B cell (primary cell): ENCODE measurements around the gene HIPK2. TPM values are rescaled to one million over a fixed set of nuclear protein-coding genes. Genes with fewer than 3 reads are reported as not detected.

ENCODE experiments used
- ATAC-seq: fragments of 200-7000 bp; cut with Tn5 transposase; one replicate; pipeline ENCODE4 v1.10.0; 2021; ENCODE audit warnings: low read depth, mild to moderate bottlenecking, moderate number of reproducible peaks, moderate library complexity
- CTCF ChIA-PET: fragments of 350-600 bp; sonication (Branson Sonifier 250); formaldehyde crosslinking; loops from one replicate; lab custom pipeline; 2021; ENCODE audit warnings: antibody characterized with exemption, inconsistent platforms; lab: Charles Lee
- POLR2A ChIA-PET: fragments of 350-600 bp; sonication (Branson Sonifier 250); formaldehyde crosslinking; loops from one replicate; lab custom pipeline; 2021; ENCODE audit warnings: antibody characterized with exemption; lab: Charles Lee
- DNase-seq: peaks from one replicate; pipeline ENCODE4 v3.0.0; 2013
- H2AFZ ChIP-seq: 2 replicates; pipeline ENCODE4 v1.6.1; 2012; ENCODE audit warnings: mild to moderate bottlenecking, low read depth, low read length; ENCODE audit not compliant: insufficient read depth, poor library complexity, severe bottlenecking
- H3K27ac ChIP-seq, 2 donors: 1 replicate in 1 of 2; 2 replicates in 1 of 2; pipeline ENCODE4 v1.5.1; 2012 to 2013; ENCODE audit warnings: low read length in 2 of 2, mild to moderate bottlenecking in 2 of 2, moderate library complexity in 1 of 2
- H3K27me3 ChIP-seq, 4 experiments: fragments of 200-600 bp in 1 of 4; sonication (generic) in 1 of 4; replicated peaks in 1 of 4; 1 replicate in 2 of 4; 2 replicates in 2 of 4; pipeline versions ENCODE4 v1.6.1 to v1.7.0; 2013 to 2016; ENCODE audit warnings: low read length in 3 of 4, mild to moderate bottlenecking in 2 of 4, mixed read lengths in 1 of 4, moderate library complexity in 1 of 4; ENCODE audit not compliant: insufficient read depth in 4 of 4, control insufficient read depth in 3 of 4; ENCODE audit errors: control extremely low read depth in 1 of 4
- H3K36me3 ChIP-seq, 2 experiments: replicated peaks in 1 of 2; 1 replicate in 1 of 2; 2 replicates in 1 of 2; pipeline versions ENCODE4 v1.6.1 to v1.7.1; 2013; ENCODE audit warnings: low read length in 1 of 2; ENCODE audit not compliant: insufficient read depth in 2 of 2, control insufficient read depth in 1 of 2; ENCODE audit errors: control extremely low read depth in 1 of 2, extremely low read depth in 1 of 2
- H3K4me1 ChIP-seq, 2 donors: fragments of 200-600 bp in 1 of 2; sonication (generic) in 1 of 2; 1 replicate in 1 of 2; 2 replicates in 1 of 2; pipeline versions ENCODE4 v1.5.1 to v1.6.1; 2013 to 2017; ENCODE audit warnings: low read length in 2 of 2; ENCODE audit not compliant: control insufficient read depth in 2 of 2, insufficient read depth in 2 of 2
- H3K4me2 ChIP-seq: replicated peaks from 2 replicates; pipeline ENCODE3; 2012; ENCODE audit warnings: mild to moderate bottlenecking, low read depth, low read length; ENCODE audit not compliant: poor library complexity, severe bottlenecking
- H3K4me3 ChIP-seq, 5 experiments: fragments of 200-600 bp in 1 of 5; sonication (generic) in 1 of 5; 1 replicate in 3 of 5; 2 replicates in 2 of 5; pipeline versions ENCODE4 v1.5.1 to v1.7.0; 2011 to 2016; ENCODE audit warnings: low read length in 4 of 5, mild to moderate bottlenecking in 4 of 5, low read depth in 2 of 5, control low read depth in 1 of 5, moderate library complexity in 1 of 5; ENCODE audit not compliant: insufficient read depth in 1 of 5; ENCODE audit errors: control extremely low read depth in 1 of 5, extremely low read depth in 1 of 5
- H3K79me2 ChIP-seq: fragments of 200-600 bp; sonication (generic); one replicate; pipeline ENCODE4 v1.6.0; 2016; ENCODE audit warnings: low read length; ENCODE audit not compliant: control insufficient read depth, insufficient read depth
- H3K9ac ChIP-seq: fragments of 200-600 bp; sonication (generic); 2 replicates; pipeline ENCODE4 v1.6.1; 2017; ENCODE audit warnings: mild to moderate bottlenecking, low read length, moderate library complexity
- H3K9me3 ChIP-seq, 3 donors: one replicate each; pipeline versions ENCODE4 v1.6.1 to v1.7.1; 2013; ENCODE audit warnings: low read length in 2 of 3; ENCODE audit not compliant: control insufficient read depth in 2 of 3, insufficient read depth in 1 of 3; ENCODE audit errors: control extremely low read depth in 1 of 3
- H4K20me1 ChIP-seq: 2 replicates; pipeline ENCODE4 v1.6.0; 2012; ENCODE audit warnings: mild to moderate bottlenecking, low read length; ENCODE audit not compliant: insufficient read depth, control insufficient read depth, poor library complexity, severe bottlenecking
- H3K27ac Mint-ChIP-seq: one replicate; pipeline ENCODE4 v1.8.0; 2021; ENCODE audit warnings: mixed read lengths
- H3K27me3 Mint-ChIP-seq: one replicate; pipeline ENCODE4 v1.8.0; 2021; ENCODE audit warnings: mixed read lengths
- H3K4me1 Mint-ChIP-seq: one replicate; pipeline ENCODE4 v1.8.0; 2021; ENCODE audit warnings: mixed read lengths
- H3K4me3 Mint-ChIP-seq: one replicate; pipeline ENCODE4 v1.8.0; 2021; ENCODE audit warnings: mixed read lengths
- H3K9me3 Mint-ChIP-seq: one replicate; pipeline ENCODE4 v1.8.0; 2022; ENCODE audit warnings: mixed read lengths; ENCODE audit not compliant: insufficient read depth
- EZH2 ChIP-seq: IDR thresholded peaks from 2 replicates; pipeline ENCODE4 v1.6.1; 2012; ENCODE audit warnings: borderline replicate concordance, low read depth, mild to moderate bottlenecking, moderate library complexity, low read length; ENCODE audit not compliant: insufficient read depth, poor library complexity, severe bottlenecking
- WGBS: methylation state at CpG from one replicate; pipeline ENCODE4 v1.1.5; 2013; ENCODE audit warnings: missing lambda C conversion rate; ENCODE audit not compliant: insufficient coverage; 5-methylcytosine and 5-hydroxymethylcytosine counted together
- intact Hi-C: fragments of 100-400 bp; cut with micrococcal nuclease; formaldehyde crosslinking; loops from one replicate; pipeline ENCODE4 v1.10.0; 2022
- polyA plus RNA-seq: library from polyadenylated mRNA; depleted of rRNA; stranded (reverse); fragments of >200 nt; gene quantifications from 2 replicates; pipeline ENCODE4 v1.2.3, GENCODE V29; 2012
- total RNA-seq, 2 donors: library from RNA; stranded (reverse); fragments of 120-200 nt in 1 of 2; gene quantifications; 1 replicate in 1 of 2; 2 replicates in 1 of 2; pipeline versions ENCODE4 v1.2.3 to v1.2.4, GENCODE V29; 2013 to 2022
- TF ChIP-seq, protein P1 (sequence below): fragments of 200-600 bp; IDR thresholded peaks from one replicate; pipeline ENCODE4 v1.8.0; 2022; ENCODE audit warnings: antibody characterized with exemption, mild to moderate bottlenecking

The HIPK2 gene
- total and polyA plus RNA-seq, 2 donors (not counting 1 experiment from before 2014, with no cell fraction given), result 6.8 to 58.2 TPM

DNA sequence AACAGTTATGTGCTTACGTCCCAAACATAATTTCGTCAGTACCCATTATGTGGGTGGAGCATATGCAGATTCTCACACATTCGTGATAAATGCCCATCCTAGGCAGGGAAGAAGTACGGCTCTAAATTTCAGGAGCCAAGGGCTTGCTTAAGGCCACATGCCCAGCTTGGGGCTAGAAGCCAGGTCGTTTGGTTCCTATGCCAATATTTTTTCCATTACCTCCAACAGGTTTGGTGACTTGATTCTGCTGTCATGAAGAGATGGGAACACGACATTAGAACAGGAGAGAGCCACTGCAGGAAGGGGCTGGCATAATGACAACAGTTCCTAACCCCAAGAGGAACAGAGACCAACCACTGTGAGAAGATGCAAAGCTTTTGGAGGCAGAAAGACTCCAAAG is 85.1 kb downstream of the HIPK2 start:
- Histone ChIP-seq H4K20me1 (no peaks in the 10 kb centered on the region), H3K4me1 (peaks cover 16 to 21% of the 10 kb centered on the region in 2 donors), H3K27ac (no peak overlapping the region), H3K79me2 (peaks cover 9% of the 10 kb centered on the region), H3K4me2 (no peak overlapping the region), H3K9ac (no peak overlapping the region), H3K4me3 (no peak overlapping the region), H3K36me3 (peaks cover 0 to 2% of the 10 kb centered on the region in 2 experiments), H2AFZ (no peak overlapping the region), H3K27me3 (no peaks in the 10 kb centered on the region), H3K9me3 (no peaks in the 10 kb centered on the region)
- DNase-seq (no peak), ATAC-seq (no peak)
- ChIA-PET CTCF (interaction anchor here (1.2 kb wide), 1 partner anchor 47 kb away, joined by 5 read pairs; no protein-coding TSS in a partner anchor), POLR2A (no interaction called here)
- H3K27me3 Mint-ChIP-seq, result no peaks in the 10 kb centered on the region
- TF ChIP-seq, protein P1, sequence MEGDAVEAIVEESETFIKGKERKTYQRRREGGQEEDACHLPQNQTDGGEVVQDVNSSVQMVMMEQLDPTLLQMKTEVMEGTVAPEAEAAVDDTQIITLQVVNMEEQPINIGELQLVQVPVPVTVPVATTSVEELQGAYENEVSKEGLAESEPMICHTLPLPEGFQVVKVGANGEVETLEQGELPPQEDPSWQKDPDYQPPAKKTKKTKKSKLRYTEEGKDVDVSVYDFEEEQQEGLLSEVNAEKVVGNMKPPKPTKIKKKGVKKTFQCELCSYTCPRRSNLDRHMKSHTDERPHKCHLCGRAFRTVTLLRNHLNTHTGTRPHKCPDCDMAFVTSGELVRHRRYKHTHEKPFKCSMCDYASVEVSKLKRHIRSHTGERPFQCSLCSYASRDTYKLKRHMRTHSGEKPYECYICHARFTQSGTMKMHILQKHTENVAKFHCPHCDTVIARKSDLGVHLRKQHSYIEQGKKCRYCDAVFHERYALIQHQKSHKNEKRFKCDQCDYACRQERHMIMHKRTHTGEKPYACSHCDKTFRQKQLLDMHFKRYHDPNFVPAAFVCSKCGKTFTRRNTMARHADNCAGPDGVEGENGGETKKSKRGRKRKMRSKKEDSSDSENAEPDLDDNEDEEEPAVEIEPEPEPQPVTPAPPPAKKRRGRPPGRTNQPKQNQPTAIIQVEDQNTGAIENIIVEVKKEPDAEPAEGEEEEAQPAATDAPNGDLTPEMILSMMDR, result no peak
- no peak for TF ChIP-seq EZH2
- intact Hi-C loops, result no loop called here
- H3K27ac Mint-ChIP-seq, result no peak overlapping the region
- no peaks in the 10 kb centered on the region for H3K9me3 Mint-ChIP-seq
- WGBS, result 86% methylated on average over 3 of the region's 6 CpGs
- no peak overlapping the region for H3K4me3 Mint-ChIP-seq
- H3K4me1 Mint-ChIP-seq, result peaks cover 27% of the 10 kb centered on the region

DNA sequence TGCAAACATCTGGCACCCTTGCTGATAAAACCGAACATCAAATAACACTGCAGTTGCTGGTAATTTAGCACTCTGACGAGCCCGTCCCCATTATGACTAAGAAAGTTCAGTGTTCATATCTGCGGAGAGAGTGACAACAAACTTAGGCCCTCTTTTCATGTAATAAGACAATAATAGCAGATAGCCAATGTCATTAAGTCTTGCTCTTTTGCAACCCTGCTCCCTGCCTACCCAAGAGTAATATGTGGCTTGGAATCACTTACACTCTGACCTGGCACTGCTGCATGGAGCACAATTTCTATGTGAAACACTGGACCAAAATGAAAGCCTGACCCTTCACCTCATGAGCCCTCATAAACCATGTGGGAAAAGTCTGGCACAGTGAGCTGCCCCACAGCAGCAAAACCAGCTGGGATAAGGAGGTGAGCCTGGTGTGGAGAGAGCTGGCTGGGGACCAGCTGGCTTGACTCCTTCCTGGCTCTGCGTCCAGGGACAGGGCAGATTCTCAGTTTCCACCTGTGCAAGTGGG is 86.5 kb downstream of the HIPK2 start:
- Histone ChIP-seq H3K79me2 (peaks cover 8% of the 10 kb centered on the region), H3K9ac (no peak overlapping the region), H3K9me3 (no peaks in the 10 kb centered on the region), H2AFZ (no peak overlapping the region), H3K4me3 (no peak overlapping the region), H3K4me1 (peaks cover 5 to 11% of the 10 kb centered on the region in 2 donors), H3K27ac (no peak overlapping the region), H4K20me1 (no peaks in the 10 kb centered on the region), H3K36me3 (peaks cover 0 to 2% of the 10 kb centered on the region in 2 experiments), H3K27me3 (no peaks in the 10 kb centered on the region), H3K4me2 (no peak overlapping the region)
- DNase-seq (no peak), ATAC-seq (no peak)
- 92% methylated on average over 5 of the region's 5 CpGs for WGBS
- intact Hi-C loops, result no loop called here
- Mint-ChIP-seq H3K27ac (no peak overlapping the region), H3K4me1 (peaks cover 16% of the 10 kb centered on the region), H3K4me3 (no peak overlapping the region), H3K9me3 (no peaks in the 10 kb centered on the region), H3K27me3 (no peaks in the 10 kb centered on the region)
- TF ChIP-seq EZH2, result no peak
- TF ChIP-seq, protein P1, result no peak
- ChIA-PET POLR2A (no interaction called here), CTCF (interaction anchor here (1.2 to 1.4 kb wide), 2 partner anchors 44 to 46 kb away, joined by 5 to 6 read pairs; no protein-coding TSS in a partner anchor)
